ENCODE measurements around the gene TXNDC16.

- no peak for TF ChIP-seq CTCF (IDR thresholded peaks at IDR 0.05)
- TF ChIP-seq POLR2A (IDR thresholded peaks at IDR 0.05) = no peak
Observed at GRCh38 chr14:52522581-52523345, 29.5 kb downstream of the TXNDC16 start.
